Stimulated activated CD4-positive, alpha-beta T cell treated with anti-CD3 and anti-CD28 coated beads, Interleukin-12 subunit alpha, Interleukin-12 subunit beta, amount 100 ng/mL, for 24 hours (primary cell): ENCODE data around the gene THSD7A.
"Not testable (repeated sequence)": the region's sequence is repeated elsewhere in the genome, so short reads cannot be mapped to it uniquely, and the experiment has no call there.

Source experiments
- DNase-seq, 2 experiments: peaks; one replicate each; pipeline ENCODE4 v3.0.0-alpha.2; 2020; ENCODE audit warnings: low read depth in 2 of 2

Gene THSD7A

GRCh38 chr7:11579141-11579540 lies 252.9 kb downstream of the THSD7A start:
- DNase-seq: no peak

DNA sequence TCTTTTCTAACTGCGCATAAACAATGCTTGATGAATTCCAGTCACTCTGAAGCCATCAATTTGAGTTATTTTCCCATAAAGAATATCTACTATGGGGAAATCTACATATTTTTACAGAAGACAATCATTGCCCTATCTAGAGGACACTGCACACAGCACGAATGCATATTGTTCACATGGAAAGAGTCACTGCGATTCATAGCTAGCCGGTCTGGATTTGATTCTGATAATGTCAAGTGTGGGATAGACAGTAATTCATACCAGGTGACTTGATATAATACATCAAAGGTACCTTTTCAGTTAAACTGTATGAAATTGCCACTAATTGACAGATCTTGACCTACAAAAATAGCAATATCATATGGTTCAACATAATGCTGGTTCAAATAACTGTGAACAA lies 255.7 kb downstream of the THSD7A start:
- DNase-seq: no peak

DNA sequence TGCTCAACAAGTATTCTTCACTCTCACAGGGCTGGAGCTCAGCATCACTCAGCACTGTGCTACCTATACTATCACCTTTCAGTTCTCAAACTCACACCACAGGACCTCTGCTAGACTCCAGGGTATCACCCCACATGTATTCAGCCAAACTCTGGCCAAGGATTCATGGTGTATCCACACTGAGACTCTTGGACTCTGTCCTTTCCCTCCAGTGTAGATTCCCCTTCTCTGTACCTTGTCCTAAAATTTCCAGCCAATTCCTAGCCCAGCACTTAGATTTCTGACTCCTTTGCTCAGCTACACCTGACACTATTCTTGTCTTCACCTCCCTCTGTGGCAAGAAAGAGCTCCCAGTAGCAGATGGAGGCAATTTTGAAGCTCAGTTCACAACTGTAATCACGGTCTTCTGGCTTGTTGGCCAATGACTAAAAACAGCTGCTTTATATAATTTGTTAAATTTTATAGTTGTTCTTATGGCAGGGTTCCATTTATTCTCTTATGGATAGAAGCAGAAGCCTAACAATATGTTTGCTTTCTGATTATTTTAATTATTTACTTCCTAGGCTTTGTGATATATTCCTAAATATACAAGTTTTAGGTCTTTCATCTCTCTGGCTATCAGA lies 258.8 kb downstream of the THSD7A start:
- DNase-seq: no peak

- DNase-seq: no peak
Measured at GRCh38 chr7:11570922-11571550, 261.0 kb downstream of the THSD7A start.

DNA sequence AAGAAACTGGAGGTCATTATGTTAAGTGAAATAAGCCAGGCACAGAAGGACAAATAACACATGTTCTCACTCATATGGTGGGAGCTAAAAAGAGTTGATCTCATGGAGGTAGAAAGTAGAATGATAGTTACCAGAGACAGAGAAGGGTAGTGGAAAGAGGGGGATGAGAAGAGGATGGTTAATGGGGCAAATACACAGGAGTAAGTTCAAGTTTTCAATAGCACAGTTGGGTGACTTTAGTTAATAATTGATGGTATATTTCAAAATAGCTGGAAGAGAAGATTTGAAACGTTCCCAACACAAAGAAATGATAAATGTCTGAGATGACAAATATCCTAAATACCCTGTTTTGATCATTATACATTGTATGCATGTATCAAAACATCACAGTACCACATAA lies 261.8 kb downstream of the THSD7A start:
- no peak for DNase-seq

GRCh38 chr7:11567571-11567970 lies 264.4 kb downstream of the THSD7A start:
- DNase-seq: no peak

GRCh38 chr7:11557627-11558026 lies 274.4 kb downstream of the THSD7A start:
- no peak for DNase-seq

DNA sequence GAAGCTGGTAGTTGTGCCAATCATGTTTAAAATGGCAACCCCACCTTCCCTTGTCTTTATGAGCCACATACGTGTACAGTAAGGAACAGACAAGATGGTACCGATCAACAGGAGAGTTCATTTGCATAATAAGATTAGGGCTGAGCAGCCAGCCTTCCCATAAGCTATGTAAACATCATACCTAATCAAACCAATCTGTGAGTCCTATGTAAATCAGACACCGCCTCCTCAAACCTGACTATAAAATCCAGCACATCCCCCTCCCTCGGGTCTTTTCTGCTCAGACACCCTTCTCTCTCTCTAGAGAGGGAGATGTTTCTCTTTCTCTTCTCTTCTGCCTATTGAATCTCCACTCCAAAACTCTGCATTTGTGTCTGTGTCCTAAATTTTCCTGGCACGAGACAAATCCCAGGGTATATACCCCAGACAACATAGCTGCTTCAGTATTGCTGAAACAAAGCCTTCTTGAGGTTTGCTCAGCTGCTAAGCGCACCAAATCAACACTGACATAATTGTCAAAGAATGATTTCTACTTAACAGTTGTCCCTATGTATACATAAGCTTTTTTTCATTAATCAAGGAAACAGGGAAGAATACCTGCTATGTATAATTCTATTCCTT lies 279.2 kb downstream of the THSD7A start:
- no peak for DNase-seq

- DNase-seq: no peak
Measured at GRCh38 chr7:11551470-11551869, 280.5 kb downstream of the THSD7A start.

GRCh38 chr7:11548532-11548931 lies 283.5 kb downstream of the THSD7A start:
- no peak for DNase-seq

DNA sequence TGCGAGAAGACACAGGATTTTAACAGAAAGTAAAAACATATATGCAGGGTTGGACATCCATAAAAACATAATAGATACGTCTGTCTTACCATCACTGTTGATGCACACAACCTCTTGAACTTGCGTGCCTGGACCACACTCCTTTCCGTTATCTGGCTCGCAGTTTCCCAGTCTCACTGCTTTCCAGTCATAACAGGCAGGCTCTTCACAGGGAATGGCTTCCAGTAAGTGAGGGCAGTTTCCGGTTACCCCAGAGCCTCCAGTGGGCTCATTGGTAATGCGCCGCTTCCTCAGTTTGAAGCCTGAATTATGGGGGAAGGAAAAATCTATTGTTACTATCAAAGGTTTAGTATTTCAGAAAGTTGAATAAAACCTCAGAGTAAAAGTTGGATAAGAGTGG lies 290.7 kb downstream of the THSD7A start:
- no peak for DNase-seq

DNA sequence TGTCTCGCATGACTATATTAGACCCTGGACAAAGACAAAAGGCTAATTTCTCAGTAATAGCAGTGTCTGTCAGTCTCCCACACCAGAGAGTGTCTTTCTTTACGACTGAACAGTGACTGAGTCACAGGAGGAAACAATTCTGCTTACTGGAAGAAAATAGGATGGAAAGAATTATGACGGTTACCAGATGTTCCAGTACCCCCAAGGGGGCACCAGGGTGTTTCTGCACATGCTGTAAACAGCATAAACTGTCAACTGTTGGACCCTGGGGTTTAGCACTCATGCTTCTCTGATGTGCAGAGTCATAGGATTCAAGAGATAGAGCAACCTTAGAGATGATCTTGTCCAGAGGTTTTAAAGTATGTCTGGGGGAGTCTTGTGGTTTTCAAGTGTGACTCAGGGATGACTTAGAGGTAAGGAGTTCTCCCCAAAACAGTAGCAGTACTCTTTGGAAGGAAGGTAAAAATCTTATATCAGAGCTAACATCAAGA lies 291.7 kb downstream of the THSD7A start:
- no peak for DNase-seq

- DNase-seq: no peak
Measured at GRCh38 chr7:11539853-11540252, 292.1 kb downstream of the THSD7A start.

DNA sequence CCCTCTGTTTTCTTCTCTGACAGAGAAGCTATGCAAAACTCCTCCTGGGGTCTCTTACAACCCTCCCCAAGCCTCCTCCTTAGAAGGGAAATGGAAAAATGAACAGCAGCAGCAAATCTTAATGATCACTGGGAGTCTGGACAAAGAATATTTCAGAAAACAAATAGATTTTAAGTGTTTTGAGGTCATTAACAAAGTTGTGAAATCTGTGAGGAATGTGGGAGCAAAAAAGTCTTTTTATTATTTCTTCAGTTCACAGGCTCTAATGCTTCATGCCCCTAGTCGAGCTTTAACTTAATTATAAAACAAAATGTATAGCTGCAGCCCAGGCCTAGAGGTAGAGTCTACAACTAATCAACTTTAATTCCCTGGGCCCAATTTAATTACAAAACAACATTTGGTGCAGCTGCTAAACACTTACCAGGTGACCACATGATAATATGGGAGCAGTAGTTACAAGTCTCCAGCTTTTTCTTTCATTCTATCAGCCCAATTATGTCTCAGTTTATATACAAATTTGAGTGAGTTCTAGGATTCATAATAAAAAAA lies 293.2 kb downstream of the THSD7A start:
- no peak for DNase-seq

DNA sequence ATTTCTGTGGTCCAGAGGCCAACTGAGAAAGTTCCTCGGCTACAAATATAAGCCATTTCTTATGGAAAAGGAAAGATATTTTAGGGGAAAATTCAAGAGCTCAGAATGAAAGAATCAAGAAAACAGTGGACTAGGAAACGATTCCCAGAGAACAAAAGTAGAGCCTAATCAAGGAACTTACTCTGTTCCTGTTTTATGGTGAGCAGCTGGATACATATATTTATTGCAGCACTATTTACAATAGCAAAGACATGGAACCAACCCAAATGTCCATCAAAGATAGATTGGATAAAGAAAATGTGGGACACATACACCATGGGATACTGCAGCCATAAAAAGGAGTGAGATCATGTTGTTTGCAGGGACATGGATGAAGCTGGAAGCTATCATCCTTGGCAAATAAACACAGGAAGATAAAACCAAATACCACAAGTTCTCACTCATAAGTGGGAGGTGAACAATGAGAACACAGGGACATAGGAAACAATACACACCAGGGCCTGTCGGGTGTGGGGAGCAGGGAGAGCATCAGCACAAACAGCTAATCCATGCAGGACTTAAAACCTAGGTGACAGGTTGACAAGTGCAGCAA lies 298.7 kb downstream of the THSD7A start:
- no peak for DNase-seq

GRCh38 chr7:11529382-11529781 lies 302.6 kb downstream of the THSD7A start:
- no peak for DNase-seq

- no peak for DNase-seq
Measured at GRCh38 chr7:11527707-11528106, 304.3 kb downstream of the THSD7A start.

DNA sequence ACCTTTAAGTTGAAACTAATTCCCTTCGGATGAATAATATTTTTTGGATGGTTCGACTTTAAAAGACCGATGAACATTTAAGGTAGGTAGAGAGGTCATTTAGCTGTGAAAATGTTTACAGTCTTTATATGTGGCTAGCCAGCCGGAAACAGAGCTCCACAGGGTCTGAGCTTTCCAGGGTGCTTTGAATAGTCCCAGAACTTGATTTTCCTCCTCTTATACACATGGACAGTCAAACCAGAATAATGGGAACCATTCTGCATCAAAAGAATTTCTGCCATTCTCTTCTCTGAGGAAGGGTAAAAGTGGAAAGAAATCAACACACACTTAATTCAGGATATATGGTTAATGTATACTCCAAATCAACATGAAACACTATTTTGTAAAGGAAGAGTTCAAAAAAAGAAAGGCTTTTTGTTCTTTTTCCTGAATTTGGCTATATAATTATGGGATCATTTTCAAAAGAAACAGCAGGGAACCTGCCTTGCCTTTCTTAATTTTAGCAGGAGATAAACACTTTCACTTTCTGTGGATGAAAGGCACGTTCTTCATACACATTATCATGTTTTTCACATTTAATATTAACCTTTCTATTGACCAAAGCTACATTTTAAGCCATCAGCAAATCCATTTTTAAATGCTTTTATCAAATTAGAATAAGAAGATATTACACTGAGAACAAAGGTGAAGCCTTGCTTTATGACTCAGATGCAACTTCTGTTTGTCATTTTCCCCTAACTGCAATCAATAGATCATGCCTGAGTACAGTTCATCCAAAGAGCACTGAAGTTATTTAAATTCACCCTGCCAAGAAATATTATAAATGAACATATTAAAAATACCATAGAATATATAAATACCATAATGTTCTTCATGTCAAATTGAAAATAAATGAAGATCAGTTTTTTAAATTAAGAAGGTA lies 307.3 kb downstream of the THSD7A start:
- DNase-seq: no peak

- DNase-seq: not testable (repeated sequence)
Measured at GRCh38 chr7:11521964-11522499, 310.0 kb downstream of the THSD7A start.

DNA sequence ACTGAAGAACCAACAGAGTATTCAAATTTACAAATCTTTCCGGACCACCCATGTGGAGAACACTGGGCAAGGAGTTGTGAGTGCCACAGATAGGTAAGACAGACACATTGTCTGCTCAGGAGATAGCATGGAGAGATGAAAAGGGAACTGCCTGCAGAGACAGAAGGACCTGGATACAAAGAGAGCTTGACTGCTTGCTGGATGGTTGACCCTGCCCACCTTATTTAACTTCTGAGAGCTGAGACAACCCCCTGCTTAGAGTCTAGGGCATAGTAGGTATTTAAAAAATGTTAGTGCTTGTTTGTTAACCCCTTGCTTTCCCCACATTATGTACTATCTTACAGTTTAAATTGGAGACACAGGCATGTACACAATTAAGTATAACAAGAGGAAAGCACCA lies 314.1 kb downstream of the THSD7A start:
- DNase-seq: no peak

- no peak for DNase-seq
Measured at GRCh38 chr7:11516328-11516727, 315.7 kb downstream of the THSD7A start.
